Stomach smooth muscle (tissue), 2 donors: ENCODE measurements around the gene RPP25.

Source experiments
- H3K27ac ChIP-seq: one replicate; pipeline ENCODE4 v1.7.0; 2013; ENCODE audit warnings: mild to moderate bottlenecking, low read length, inconsistent platforms
- H3K27me3 ChIP-seq, 2 donors: one replicate each; pipeline ENCODE4 v1.7.0; 2013; ENCODE audit warnings: low read length in 2 of 2; ENCODE audit not compliant: insufficient read depth in 2 of 2, control insufficient read depth in 1 of 2
- H3K36me3 ChIP-seq, 2 donors: one replicate each; pipeline ENCODE4 v1.7.0; 2013; ENCODE audit warnings: low read length in 2 of 2; ENCODE audit not compliant: control insufficient read depth in 2 of 2, insufficient read depth in 2 of 2
- H3K4me1 ChIP-seq: one replicate; pipeline ENCODE4 v1.7.0; 2013; ENCODE audit warnings: low read length; ENCODE audit not compliant: control insufficient read depth, insufficient read depth
- H3K4me3 ChIP-seq, 2 donors: one replicate each; pipeline ENCODE4 v1.7.0; 2013; ENCODE audit warnings: low read length in 2 of 2
- H3K9ac ChIP-seq, 2 donors: one replicate each; pipeline ENCODE4 v1.7.0; 2013; ENCODE audit warnings: low read length in 2 of 2, mild to moderate bottlenecking in 1 of 2
- H3K9me3 ChIP-seq, 2 donors: one replicate each; pipeline ENCODE4 v1.7.0; 2013; ENCODE audit warnings: low read length in 2 of 2; ENCODE audit not compliant: control insufficient read depth in 2 of 2
- donor health status: healthy.
- donor health status: Pancreatic carcinoma.

RPP25 gene

GRCh38 chr15:74956648-74957475 lies at the start of gene RPP25:
Gene RPP25 (minus strand): TSS chr15:74956772. CDS start chr15:74956583, 189 bp downstream.
- Histone ChIP-seq H3K9ac (peak within 1 kb of the TSS; percentile 13 to 55), H3K27me3 (peaks cover 28 to 33% of the 10 kb centered on the region in 2 donors), H3K4me1 (peaks cover 38% of the 10 kb centered on the region), H3K36me3 (no peaks in the 10 kb centered on the region), H3K27ac (no peak within 1 kb of the TSS), H3K4me3 (peak within 1 kb of the TSS; percentile 70 to 73), H3K9me3 (no peaks in the 10 kb centered on the region)

- Histone ChIP-seq H3K9ac (no peak overlapping the region), H3K4me1 (no peaks in the 10 kb centered on the region), H3K27ac (no peak overlapping the region), H3K27me3 (peaks cover 0 to 7% of the 10 kb centered on the region in 2 donors), H3K36me3 (no peaks in the 10 kb centered on the region), H3K9me3 (no peaks in the 10 kb centered on the region), H3K4me3 (no peak overlapping the region)
Observed at GRCh38 chr15:75002398-75002797, 45.8 kb upstream of the RPP25 start.

- no peak overlapping the region for H3K9ac ChIP-seq
- H3K27me3 ChIP-seq: peaks cover under 1 to 17% of the 10 kb centered on the region in 2 donors
- peaks cover 4% of the 10 kb centered on the region for H3K4me1 ChIP-seq
- H3K27ac ChIP-seq: no peak overlapping the region
- H3K9me3 ChIP-seq: no peaks in the 10 kb centered on the region
- H3K36me3 ChIP-seq: no peaks in the 10 kb centered on the region
- no peak overlapping the region for H3K4me3 ChIP-seq
Observed at GRCh38 chr15:75001310-75001709, 44.7 kb upstream of the RPP25 start.

DNA sequence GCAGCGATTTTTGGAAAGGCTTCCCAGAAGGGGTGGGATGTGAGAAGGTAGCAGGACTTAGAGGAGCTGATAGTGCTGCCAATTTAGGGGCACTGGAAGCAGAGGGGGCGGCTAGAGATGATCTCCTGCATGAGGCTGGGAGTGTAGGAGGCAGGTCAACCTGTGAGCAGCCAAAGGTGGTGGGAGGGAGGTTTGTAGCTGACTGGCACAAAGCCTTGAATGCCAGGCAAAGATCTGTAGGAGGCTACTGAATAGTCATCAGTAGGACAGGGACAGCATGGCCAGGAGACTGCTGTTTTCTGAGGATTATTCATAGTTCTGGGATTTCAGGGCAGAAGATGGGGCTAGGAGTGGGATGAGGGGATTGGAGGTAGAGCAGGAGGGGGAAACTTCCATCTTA lies 41.0 kb upstream of the RPP25 start:
- no peaks in the 10 kb centered on the region for H3K9me3 ChIP-seq
- peaks cover 15% of the 10 kb centered on the region for H3K4me1 ChIP-seq
- no peaks in the 10 kb centered on the region for H3K36me3 ChIP-seq
- no peak overlapping the region for H3K9ac ChIP-seq
- H3K4me3 ChIP-seq: no peak overlapping the region
- H3K27ac ChIP-seq: no peak overlapping the region
- H3K27me3 ChIP-seq: peaks cover 11 to 19% of the 10 kb centered on the region in 2 donors

- no peak overlapping the region for H3K9ac ChIP-seq
- H3K36me3 ChIP-seq: no peaks in the 10 kb centered on the region
- H3K9me3 ChIP-seq: no peaks in the 10 kb centered on the region
- H3K27ac ChIP-seq: no peak overlapping the region
- peaks cover 12 to 19% of the 10 kb centered on the region in 2 donors for H3K27me3 ChIP-seq
- peaks cover 15% of the 10 kb centered on the region for H3K4me1 ChIP-seq
- no peak overlapping the region for H3K4me3 ChIP-seq
Observed at GRCh38 chr15:74997141-74997540, 40.6 kb upstream of the RPP25 start.

GRCh38 chr15:74995779-74996765 lies 39.5 kb upstream of the RPP25 start:
- H3K4me3 ChIP-seq: peak overlapping the region; percentile 67 to 75
- no peaks in the 10 kb centered on the region for H3K9me3 ChIP-seq
- no peak overlapping the region for H3K27ac ChIP-seq
- H3K4me1 ChIP-seq: peaks cover 15% of the 10 kb centered on the region
- peaks cover 12 to 23% of the 10 kb centered on the region in 2 donors for H3K27me3 ChIP-seq
- H3K36me3 ChIP-seq: no peaks in the 10 kb centered on the region
- peak overlapping the region in 1 of 2 donors; percentile 46 for H3K9ac ChIP-seq

GRCh38 chr15:74995182-74995778 lies 38.7 kb upstream of the RPP25 start, which contains the start of gene SCAMP5:
Gene SCAMP5 (plus strand): TSS chr15:74995563. CDS start chr15:75011840, 16,277 bp downstream.
- Histone ChIP-seq H3K4me1 (peaks cover 15% of the 10 kb centered on the region), H3K27me3 (peaks cover 12 to 23% of the 10 kb centered on the region in 2 donors), H3K9ac (peak within 1 kb of the TSS in 1 of 2 donors; percentile 46), H3K4me3 (peak within 1 kb of the TSS; percentile 67 to 75), H3K27ac (no peak within 1 kb of the TSS), H3K36me3 (no peaks in the 10 kb centered on the region), H3K9me3 (no peaks in the 10 kb centered on the region)

DNA sequence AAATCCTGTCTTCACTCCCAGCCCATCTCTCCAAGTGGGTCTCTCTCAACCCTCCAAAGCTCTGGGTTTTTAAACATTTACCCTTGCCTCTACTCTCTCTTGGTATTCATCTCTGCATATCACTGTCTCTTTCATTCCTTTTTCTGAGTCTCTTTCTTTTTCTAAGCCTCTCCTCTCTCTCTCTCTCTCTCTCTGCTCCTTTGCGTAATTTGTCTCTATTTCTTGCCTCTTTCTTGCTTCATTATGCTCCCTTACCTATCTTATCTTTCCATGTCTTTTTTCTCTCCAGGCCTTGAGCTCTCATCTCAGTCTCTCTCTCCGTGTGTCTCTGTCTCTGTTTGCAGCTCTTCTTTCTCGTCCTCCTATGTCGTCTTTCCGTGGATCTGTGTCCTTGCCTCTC lies 38.1 kb upstream of the RPP25 start:
- Histone ChIP-seq H3K27ac (no peak overlapping the region), H3K4me1 (peaks cover 15% of the 10 kb centered on the region), H3K36me3 (no peaks in the 10 kb centered on the region), H3K4me3 (peak overlapping the region; percentile 65 to 75), H3K9me3 (no peaks in the 10 kb centered on the region), H3K27me3 (peaks cover 12 to 23% of the 10 kb centered on the region in 2 donors), H3K9ac (no peak overlapping the region)

DNA sequence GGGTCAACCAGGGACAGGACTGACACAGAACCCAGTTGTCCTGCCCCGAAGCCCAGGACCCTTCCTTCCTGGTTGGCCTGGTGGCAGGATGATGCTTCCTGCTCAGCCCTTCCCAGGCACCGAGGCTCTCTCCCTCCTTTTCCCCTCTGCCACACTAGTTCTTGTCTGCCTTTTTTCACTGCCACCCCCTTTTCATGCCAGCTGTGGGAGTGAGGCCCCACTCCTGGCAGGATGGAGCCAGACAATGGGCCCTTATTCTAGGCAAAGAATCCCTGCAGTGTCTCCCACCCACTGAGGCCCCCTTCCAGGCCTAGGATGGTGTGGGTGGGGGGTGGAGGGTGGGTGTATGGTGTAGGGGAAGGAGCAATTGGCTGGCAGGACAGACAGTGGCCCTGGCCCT lies 37.7 kb upstream of the RPP25 start:
- Histone ChIP-seq H3K9ac (no peak overlapping the region), H3K9me3 (no peaks in the 10 kb centered on the region), H3K27ac (no peak overlapping the region), H3K36me3 (no peaks in the 10 kb centered on the region), H3K4me3 (no peak overlapping the region), H3K4me1 (peaks cover 15% of the 10 kb centered on the region), H3K27me3 (peaks cover 12 to 22% of the 10 kb centered on the region in 2 donors)

DNA sequence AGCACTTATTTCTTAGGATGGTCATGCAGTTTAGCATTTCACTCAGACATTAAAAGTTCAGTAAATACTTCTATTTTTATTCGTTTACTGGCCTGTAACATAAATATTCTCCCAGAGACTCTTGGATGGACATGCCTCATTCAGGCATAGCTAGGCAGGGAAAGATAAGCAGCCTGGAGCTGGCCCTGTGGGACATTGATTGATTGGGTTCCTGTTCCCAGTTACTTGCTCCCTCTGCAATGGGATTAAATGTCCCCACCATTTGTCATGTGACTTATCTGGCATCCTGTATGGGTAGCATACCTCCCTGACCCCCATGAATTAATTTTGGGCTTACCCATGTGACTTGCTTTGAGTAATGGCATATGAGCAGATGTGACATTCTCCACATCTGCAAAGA lies 36.0 kb upstream of the RPP25 start:
- H3K27ac ChIP-seq: no peak overlapping the region
- H3K27me3 ChIP-seq: peaks cover 12 to 16% of the 10 kb centered on the region in 2 donors
- H3K9ac ChIP-seq: no peak overlapping the region
- H3K9me3 ChIP-seq: no peaks in the 10 kb centered on the region
- H3K36me3 ChIP-seq: no peaks in the 10 kb centered on the region
- H3K4me1 ChIP-seq: peaks cover 15% of the 10 kb centered on the region
- no peak overlapping the region for H3K4me3 ChIP-seq
